Bronchial epithelial cell (primary cell): ENCODE measurements around the gene HOXB9. TPM values are rescaled to one million over a fixed set of nuclear protein-coding genes. Genes with fewer than 3 reads are reported as not detected.

Experiments used
- DNase-seq: peaks from one replicate; pipeline ENCODE4 v3.0.0-alpha.2; 2010; ENCODE audit warnings: low read depth
- FAIRE-seq: peaks from 2 replicates; lab custom pipeline; 2011; peaks lifted over from hg19 to GRCh38; lab: Jason Lieb, UNC
- H3K27me3 ChIP-seq: 2 replicates; pipeline ENCODE4 v1.5.1; 2011; ENCODE audit warnings: low read length; ENCODE audit not compliant: control insufficient read depth, insufficient read depth
- H3K36me3 ChIP-seq: 2 replicates; pipeline ENCODE4 v1.5.1; 2011; ENCODE audit warnings: low read length; ENCODE audit not compliant: control insufficient read depth, insufficient read depth
- H3K4me3 ChIP-seq: 2 replicates; pipeline ENCODE4 v1.5.1; 2011; ENCODE audit warnings: mild to moderate bottlenecking, low read depth, low read length, control low read depth
- total RNA-seq: library from RNA; depleted of rRNA; stranded (reverse); fragments of >200 nt; gene quantifications from 2 replicates; pipeline ENCODE4 v1.2.1, GENCODE V29; 2014
- TF ChIP-seq, protein P1 (sequence below): IDR thresholded peaks from 2 replicates; pipeline ENCODE4 v1.5.1; 2011; ENCODE audit warnings: mild to moderate bottlenecking, moderate library complexity, low read length, control low read depth, inconsistent platforms; ENCODE audit not compliant: insufficient read depth, severe bottlenecking

HOXB9 gene
- total RNA-seq, 1 donor from 2014 or later = not detected

DNA sequence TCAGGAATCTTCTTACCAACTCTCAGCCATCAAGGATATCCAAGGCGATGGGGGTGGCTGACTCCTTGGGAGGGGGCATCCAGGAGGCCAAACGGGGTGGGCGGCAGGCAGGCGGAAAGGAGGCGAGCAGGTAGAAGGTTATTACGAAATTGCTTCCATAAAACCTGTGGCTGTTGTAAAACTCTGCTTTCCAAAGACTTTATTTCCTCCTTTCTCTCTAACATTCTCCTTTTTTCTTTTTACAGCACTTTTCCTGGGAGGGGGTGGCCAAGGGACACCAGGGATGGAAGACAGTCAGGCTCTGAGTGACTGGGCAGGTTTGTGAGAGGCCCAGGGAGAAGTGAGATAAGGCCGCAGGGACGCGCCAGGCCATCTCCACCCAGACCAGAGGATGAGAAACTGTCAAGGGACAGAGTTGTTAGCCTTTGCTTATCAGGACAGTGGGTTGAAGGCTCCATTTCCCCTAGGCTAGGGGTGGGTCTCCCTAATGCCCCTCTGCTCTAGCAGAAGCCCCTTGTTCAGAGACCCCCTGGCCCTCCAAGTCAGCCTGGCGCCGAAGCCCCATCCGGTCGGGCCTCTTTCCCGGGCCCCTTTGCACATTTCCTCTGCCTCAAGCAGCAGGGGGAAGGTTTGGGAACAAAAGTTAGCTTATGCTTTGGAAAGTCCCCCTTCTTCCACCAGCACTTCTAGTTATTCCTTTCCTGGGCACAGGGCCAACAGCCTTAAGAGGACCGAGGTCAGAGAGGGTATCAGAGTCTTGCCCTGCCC, 5.0 kb upstream of the HOXB9 start:
- Histone ChIP-seq H3K36me3 (no peaks in the 10 kb centered on the region), H3K4me3 (no peak overlapping the region), H3K27me3 (peaks cover 91% of the 10 kb centered on the region)
- FAIRE-seq (no peak), DNase-seq (no peak)
- TF ChIP-seq, protein P1, sequence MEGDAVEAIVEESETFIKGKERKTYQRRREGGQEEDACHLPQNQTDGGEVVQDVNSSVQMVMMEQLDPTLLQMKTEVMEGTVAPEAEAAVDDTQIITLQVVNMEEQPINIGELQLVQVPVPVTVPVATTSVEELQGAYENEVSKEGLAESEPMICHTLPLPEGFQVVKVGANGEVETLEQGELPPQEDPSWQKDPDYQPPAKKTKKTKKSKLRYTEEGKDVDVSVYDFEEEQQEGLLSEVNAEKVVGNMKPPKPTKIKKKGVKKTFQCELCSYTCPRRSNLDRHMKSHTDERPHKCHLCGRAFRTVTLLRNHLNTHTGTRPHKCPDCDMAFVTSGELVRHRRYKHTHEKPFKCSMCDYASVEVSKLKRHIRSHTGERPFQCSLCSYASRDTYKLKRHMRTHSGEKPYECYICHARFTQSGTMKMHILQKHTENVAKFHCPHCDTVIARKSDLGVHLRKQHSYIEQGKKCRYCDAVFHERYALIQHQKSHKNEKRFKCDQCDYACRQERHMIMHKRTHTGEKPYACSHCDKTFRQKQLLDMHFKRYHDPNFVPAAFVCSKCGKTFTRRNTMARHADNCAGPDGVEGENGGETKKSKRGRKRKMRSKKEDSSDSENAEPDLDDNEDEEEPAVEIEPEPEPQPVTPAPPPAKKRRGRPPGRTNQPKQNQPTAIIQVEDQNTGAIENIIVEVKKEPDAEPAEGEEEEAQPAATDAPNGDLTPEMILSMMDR = no peak

DNA sequence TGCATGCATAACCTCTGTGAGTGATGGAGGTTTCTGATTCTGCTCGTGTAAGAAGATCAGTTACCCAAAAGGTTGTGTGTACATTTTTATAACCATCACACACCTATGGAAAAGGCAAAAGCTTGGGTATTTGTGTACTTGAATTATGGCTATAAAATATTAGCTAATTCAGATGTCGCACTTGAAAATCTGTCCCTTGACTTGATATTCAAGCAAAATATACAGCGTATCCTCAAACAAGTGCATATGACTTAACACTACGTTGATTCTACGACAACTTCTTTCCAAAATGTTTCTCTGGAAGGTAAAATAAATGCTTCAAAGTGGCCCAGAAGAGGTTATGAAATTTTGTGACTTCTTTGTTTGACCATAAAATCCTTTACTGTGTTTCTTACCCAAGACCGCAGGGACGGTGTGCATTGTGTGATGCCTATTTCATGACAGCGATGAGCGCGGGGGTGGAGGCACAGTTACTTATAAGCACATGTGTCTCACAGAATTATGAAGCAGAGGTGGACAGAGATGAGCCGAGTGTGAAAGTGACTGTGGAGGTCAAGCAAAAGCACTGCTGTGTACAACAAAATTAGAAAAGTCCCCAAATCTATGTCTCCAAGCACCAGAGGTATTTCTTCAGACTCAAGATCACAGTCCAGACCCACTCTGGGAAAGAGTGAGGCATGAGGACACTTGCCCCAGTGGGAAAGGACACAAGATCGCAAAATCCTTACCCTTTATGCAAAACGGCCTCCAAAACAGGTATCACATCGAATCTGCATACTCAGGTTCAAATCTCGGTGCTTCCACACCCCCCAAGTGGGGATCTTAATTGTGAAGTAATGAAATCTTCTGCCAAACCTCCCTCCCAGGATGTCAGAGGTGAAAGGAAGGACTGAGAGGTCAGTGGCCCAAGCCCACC, 4.1 kb upstream of the HOXB9 start:
- TF ChIP-seq, protein P1 = no peak
- H3K27me3 ChIP-seq = peaks cover 88% of the 10 kb centered on the region
- DNase-seq = no peak
- no peak for FAIRE-seq
- H3K4me3 ChIP-seq = no peak overlapping the region
- H3K36me3 ChIP-seq = no peaks in the 10 kb centered on the region

DNA sequence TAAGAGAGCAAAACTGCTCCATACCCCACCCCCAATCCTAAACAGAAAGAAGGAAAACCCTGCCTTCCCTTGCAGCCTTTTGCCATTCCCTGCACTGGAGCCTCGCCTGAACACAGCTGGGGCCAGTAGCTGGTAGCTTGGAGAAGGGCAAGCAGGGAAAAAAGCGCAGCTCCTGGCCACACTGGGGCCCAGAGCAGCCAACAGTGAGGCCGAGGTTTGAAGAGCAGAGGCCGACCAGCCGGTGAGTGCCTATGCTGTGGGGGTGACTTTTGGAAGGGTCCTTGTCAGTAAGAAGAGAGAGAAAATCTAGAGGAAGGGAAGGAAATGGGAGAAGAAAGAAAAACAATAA, 3.2 kb upstream of the HOXB9 start:
- TF ChIP-seq, protein P1 = no peak
- FAIRE-seq (no peak), DNase-seq (no peak)
- Histone ChIP-seq H3K4me3 (no peak overlapping the region), H3K27me3 (peaks cover 89% of the 10 kb centered on the region), H3K36me3 (no peaks in the 10 kb centered on the region)

DNA sequence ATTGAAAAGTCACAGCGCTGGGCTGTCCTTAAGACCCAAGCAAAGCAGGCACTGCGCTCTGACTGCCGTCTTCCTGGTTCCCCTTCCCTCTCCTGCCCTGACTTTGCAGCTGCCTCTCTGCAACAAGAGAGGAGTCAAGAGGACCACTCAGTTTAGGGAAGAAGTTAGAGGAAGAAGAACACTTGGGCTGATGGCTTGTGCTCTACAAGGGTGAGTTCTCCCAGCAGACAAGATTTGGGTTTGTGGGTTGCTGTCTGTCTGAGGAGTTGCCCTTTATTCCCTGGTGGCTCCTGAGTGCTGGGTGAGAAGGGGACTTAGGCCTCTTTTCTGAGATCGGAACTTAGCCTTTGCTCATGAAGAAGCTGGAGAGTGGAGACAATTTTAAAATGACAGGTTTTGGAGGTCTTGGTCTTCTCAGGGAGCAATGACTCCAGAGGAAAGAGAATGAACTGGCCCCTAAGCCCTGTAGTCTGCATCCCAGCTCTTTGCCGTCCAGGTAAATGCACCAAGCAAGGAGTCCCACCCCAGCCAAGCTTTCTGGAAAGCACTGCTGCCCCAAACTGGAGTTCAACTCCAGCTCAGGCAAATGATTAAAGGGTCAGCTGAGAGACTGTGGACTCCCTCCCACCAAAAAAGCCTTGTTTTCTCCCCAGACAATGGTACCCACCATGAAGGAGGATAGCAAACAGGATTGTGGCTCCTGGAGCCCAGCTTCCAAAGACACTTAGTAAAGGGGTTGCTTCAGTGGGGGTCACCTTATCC, 2.7 kb upstream of the HOXB9 start:
- DNase-seq = no peak
- Histone ChIP-seq H3K36me3 (no peaks in the 10 kb centered on the region), H3K27me3 (peaks cover 91% of the 10 kb centered on the region), H3K4me3 (no peak overlapping the region)
- FAIRE-seq = no peak
- TF ChIP-seq, protein P1 = no peak

DNA sequence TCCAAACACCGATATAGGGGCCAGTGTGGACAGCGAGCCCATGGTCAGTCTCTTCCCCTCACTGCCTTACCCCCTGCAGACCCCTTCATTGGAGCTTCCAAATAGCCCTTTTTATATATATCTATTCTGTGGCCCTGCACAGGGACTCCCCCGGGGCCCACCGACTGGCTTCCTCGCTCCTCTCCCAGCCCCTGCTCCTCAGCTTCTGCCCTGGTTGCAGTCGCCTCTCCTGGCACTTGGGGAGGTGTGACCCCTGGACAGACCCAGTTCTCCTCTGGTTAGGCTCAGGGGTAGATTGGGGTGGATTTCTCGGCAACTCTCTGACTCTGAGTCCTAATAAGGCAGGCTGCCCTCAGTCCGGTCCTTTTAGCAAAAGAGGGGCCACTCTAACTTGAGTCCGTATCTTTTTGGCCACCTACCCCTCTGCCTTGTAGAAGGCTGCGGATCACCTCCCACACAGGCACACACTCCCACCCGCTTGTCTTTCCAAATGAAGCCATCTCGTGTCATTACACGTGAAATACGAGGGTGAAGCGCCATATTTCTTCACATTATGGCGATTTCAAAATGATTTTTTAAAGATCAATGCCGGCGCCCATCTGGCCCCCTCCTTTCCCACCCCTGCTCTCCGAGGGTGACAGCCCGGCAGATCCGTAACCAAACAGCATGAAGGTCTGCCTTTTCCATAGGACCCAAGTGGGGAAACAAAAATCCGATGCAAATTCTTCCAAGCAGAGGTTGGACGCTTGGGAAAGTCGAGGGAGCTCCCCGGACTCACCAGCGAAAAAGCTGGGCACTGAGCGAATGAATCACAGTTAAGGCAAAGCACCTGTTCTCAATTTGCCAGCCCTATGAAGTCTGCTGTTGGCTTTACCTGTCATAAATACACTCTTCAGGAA, 1.7 kb upstream of the HOXB9 start:
- Histone ChIP-seq H3K27me3 (peaks cover 91% of the 10 kb centered on the region), H3K4me3 (no peak overlapping the region), H3K36me3 (no peaks in the 10 kb centered on the region)
- TF ChIP-seq, protein P1 = no peak
- DNase-seq (no peak), FAIRE-seq (no peak)
